Measurements from ENCODE around the gene ADCY3.
"Not testable (repeated sequence)": the region's sequence is repeated elsewhere in the genome, so short reads cannot be mapped to it uniquely, and the experiment has no call there.

The ADCY3 gene

GRCh38 chr2:24842081-24843050 lies 77.7 kb downstream of the ADCY3 start:
- no peak for DNase-seq

- DNase-seq, result no peak
These were observed 78.8 kb downstream of the ADCY3 start for GRCh38 chr2:24840962-24841945.

GRCh38 chr2:24840164-24840869 lies 79.7 kb downstream of the ADCY3 start:
- no peak for DNase-seq

- DNase-seq, result no peak
These were observed 80.3 kb downstream of the ADCY3 start for GRCh38 chr2:24839729-24840128.

- no peak for DNase-seq
These were observed 81.5 kb downstream of the ADCY3 start for GRCh38 chr2:24838541-24838940.

GRCh38 chr2:24837996-24838513 lies 82.0 kb downstream of the ADCY3 start:
- no peak for DNase-seq

GRCh38 chr2:24836706-24837105 lies 83.3 kb downstream of the ADCY3 start:
- DNase-seq, result no peak

- DNase-seq, result no peak
These were observed 83.8 kb downstream of the ADCY3 start for GRCh38 chr2:24836206-24836605.

- not testable (repeated sequence) for DNase-seq
These were observed 84.6 kb downstream of the ADCY3 start for GRCh38 chr2:24835411-24835810.

- DNase-seq, result no peak
These were observed 85.2 kb downstream of the ADCY3 start for GRCh38 chr2:24834733-24835395.

GRCh38 chr2:24833821-24834732 lies 86.0 kb downstream of the ADCY3 start:
- no peak for DNase-seq

- no peak for DNase-seq
These were observed 86.9 kb downstream of the ADCY3 start for GRCh38 chr2:24832931-24833701.

- no peak for DNase-seq
These were observed 87.5 kb downstream of the ADCY3 start for GRCh38 chr2:24832521-24832920.

GRCh38 chr2:24832073-24832461 lies 88.0 kb downstream of the ADCY3 start:
- no peak for DNase-seq

- no peak for DNase-seq
These were observed 88.6 kb downstream of the ADCY3 start for GRCh38 chr2:24831221-24832072.

GRCh38 chr2:24830786-24831185 lies 89.3 kb downstream of the ADCY3 start:
- no peak for DNase-seq

- DNase-seq, result no peak
These were observed 89.7 kb downstream of the ADCY3 start for GRCh38 chr2:24830351-24830750.

GRCh38 chr2:24828238-24828996 lies 91.6 kb downstream of the ADCY3 start:
- no peak for DNase-seq

Measured in NK-92 treated with Interleukin-12 subunit alpha and Interleukin-12 subunit beta, amount 100 ng/mL, for 24 hours (cell line).